Esophagus squamous epithelium (tissue), 4 donors: ENCODE measurements around the gene FGA.

Source experiments
- CTCF ChIP-seq, 6 experiments: fragments of 450-650 bp in 4 of 6; fragments of 200-600 bp in 2 of 6; sonication (generic) in 2 of 6; IDR thresholded peaks; one replicate each; pipeline ENCODE4 v1.5.1; 2016 to 2019; ENCODE audit warnings: antibody characterized with exemption in 6 of 6, mild to moderate bottlenecking in 4 of 6, moderate library complexity in 4 of 6
- POLR2A ChIP-seq, 4 donors: fragments of 450-650 bp; IDR thresholded peaks; one replicate each; pipeline ENCODE4 v1.6.1; 2017; ENCODE audit warnings: antibody characterized with exemption in 4 of 4, mild to moderate bottlenecking in 4 of 4, moderate library complexity in 3 of 4

GRCh38 chr4:154562697-154563254 is 27.8 kb downstream of the FGA start, which contains the start of gene FGB:
- TF ChIP-seq CTCF (IDR thresholded peaks at IDR 0.05) (no peak), POLR2A (IDR thresholded peaks at IDR 0.05) (no peak)
